HepG2 (cell line): ENCODE measurements around the gene HDLBP. TPM values are rescaled to one million over a fixed set of nuclear protein-coding genes. Genes with fewer than 3 reads are reported as not detected.

Experiments used
- ATAC-seq: fragments of 200-7000 bp; cut with Tn5 transposase; 3 replicates; pipeline ENCODE4 v1.9.1; 2020; ENCODE audit warnings: mild to moderate bottlenecking, moderate library complexity
- BruUV-seq: library from RNA; stranded (reverse); fragments of 400-500 nt; replicated peaks from 2 replicates; lab custom pipeline; 2021; lab: Mats Ljungman, UMichigan
- CTCF ChIA-PET: fragments of 300-600 bp; formaldehyde crosslinking; extraction: SDS; loops from one replicate; lab custom pipeline; 2021; ENCODE audit warnings: low total read pairs, inconsistent platforms, low intra/inter-chr PET ratio; lab: Yijun Ruan, JAX
- POLR2A ChIA-PET: fragments of 350-600 bp; sonication (Branson Sonifier 250); formaldehyde crosslinking; loops from one replicate; lab custom pipeline; 2020; ENCODE audit warnings: antibody characterized with exemption, inconsistent platforms; lab: Yijun Ruan, JAX
- DNase-seq: peaks from one replicate; pipeline ENCODE4 v3.0.0-alpha.2; 2015; ENCODE audit warnings: low spot score
- FAIRE-seq: peaks from 3 replicates; lab custom pipeline; 2011; peaks lifted over from hg19 to GRCh38; lab: Jason Lieb, UNC
- H2AFZ ChIP-seq: one replicate; pipeline ENCODE4 v1.6.1; 2011; ENCODE audit warnings: low read length, inconsistent platforms
- H3K27ac ChIP-seq: fragments of 300-600 bp; 3 replicates; pipeline ENCODE4 v1.8.0; 2011; ENCODE audit warnings: mixed run types, mild to moderate bottlenecking, mixed read lengths, low read length, inconsistent platforms; ENCODE audit not compliant: insufficient read depth; ENCODE audit errors: extremely low read length
- H3K27me3 ChIP-seq, 2 experiments: fragments of 200-600 bp in 1 of 2; 2 replicates in 1 of 2; 3 replicates in 1 of 2; pipeline versions ENCODE4 v1.6.0 to v1.8.0; 2011; ENCODE audit warnings: low read length in 2 of 2, mild to moderate bottlenecking in 2 of 2, moderate library complexity in 2 of 2, inconsistent platforms in 1 of 2; ENCODE audit not compliant: insufficient read depth in 2 of 2, control insufficient read depth in 1 of 2
- H3K36me3 ChIP-seq, 2 experiments: fragments of 200-600 bp in 1 of 2; replicated peaks in 1 of 2; 2 replicates in 1 of 2; 3 replicates in 1 of 2; pipeline versions ENCODE4 v1.5.1 to v1.8.0; 2011; ENCODE audit warnings: low read length in 2 of 2, inconsistent platforms in 1 of 2; ENCODE audit not compliant: insufficient read depth in 2 of 2, control insufficient read depth in 1 of 2
- H3K4me1 ChIP-seq: 2 replicates; pipeline ENCODE4 v1.5.1; 2012; ENCODE audit warnings: low read length, inconsistent platforms; ENCODE audit not compliant: insufficient read depth
- H3K4me2 ChIP-seq: 2 replicates; pipeline ENCODE4 v1.6.0; 2011; ENCODE audit warnings: low read depth, low read length, inconsistent platforms
- H3K4me3 ChIP-seq, 3 experiments: fragments of 200-600 bp in 1 of 3; sonication (generic), shearing (Covaris generic) in 1 of 3; replicated peaks in 1 of 3; 2 replicates each; pipeline ENCODE4 v1.5.1; 2011 to 2016; ENCODE audit warnings: low read length in 3 of 3, inconsistent platforms in 2 of 3, low read depth in 2 of 3, mild to moderate bottlenecking in 2 of 3, control low read depth in 1 of 3, mixed read lengths in 1 of 3; ENCODE audit not compliant: insufficient read depth in 1 of 3
- H3K79me2 ChIP-seq: one replicate; pipeline ENCODE4 v1.6.1; 2011; ENCODE audit warnings: low read length, inconsistent platforms; ENCODE audit not compliant: insufficient read depth
- H3K9ac ChIP-seq: 2 replicates; pipeline ENCODE4 v1.6.0; 2011; ENCODE audit warnings: mild to moderate bottlenecking, low read depth, low read length, inconsistent platforms; ENCODE audit not compliant: insufficient read depth
- H3K9me3 ChIP-seq: 2 replicates; pipeline ENCODE4 v1.5.1; 2012; ENCODE audit warnings: mild to moderate bottlenecking, low read length
- H4K20me1 ChIP-seq: 2 replicates; pipeline ENCODE4 v1.6.0; 2011; ENCODE audit warnings: inconsistent platforms, mild to moderate bottlenecking, low read length, moderate library complexity; ENCODE audit not compliant: insufficient read depth
- NCOR1 ChIP-seq: fragments of 200-600 bp; sonication (generic); IDR thresholded peaks from 2 replicates; pipeline ENCODE4 v1.7.0; 2017; ENCODE audit warnings: antibody characterized with exemption, low read length, borderline replicate concordance
- ZNF263 ChIP-seq: sonication (generic); formaldehyde crosslinking; IDR thresholded peaks from 2 replicates; pipeline ENCODE4 v1.4.0; 2020; ENCODE audit warnings: missing genetic modification reagents
- ZNF605 ChIP-seq: sonication (generic); formaldehyde crosslinking; IDR thresholded peaks from 2 replicates; pipeline ENCODE4 v1.8.0; 2022; ENCODE audit warnings: mild to moderate bottlenecking, missing genetic modification reagents
- ZNF746 ChIP-seq: sonication (generic); formaldehyde crosslinking; IDR thresholded peaks from 2 replicates; pipeline ENCODE4 v1.8.0; 2022; ENCODE audit warnings: mild to moderate bottlenecking, missing genetic modification reagents
- WGBS: methylation state at CpG from one replicate; pipeline ENCODE4 v1.1.6; 2017; ENCODE audit warnings: low lambda C conversion rate; 5-methylcytosine and 5-hydroxymethylcytosine counted together
- in situ Hi-C: cut with HindIII; loops from 2 replicates; pipeline ENCODE4 v1.10.0; 2017; ENCODE audit warnings: low pct_unique_long_range_greater_than_20kb; ENCODE audit not compliant: extremely low pct_ligation_motif_present
- intact Hi-C: fragments of 100-400 bp; cut with micrococcal nuclease; formaldehyde crosslinking; loops from one replicate; pipeline ENCODE4 v1.10.0; 2022; ENCODE audit not compliant: unreplicated experiment
- polyA plus RNA-seq, 8 experiments: library from polyadenylated mRNA; depleted of rRNA in 3 of 8; stranded (reverse) in 7 of 8; unstranded in 1 of 8; fragments of >200 nt; fragmentation: Illumina TruSeq in 4 of 8; extraction: Trizol in 4 of 8; gene quantifications; 2 replicates each; pipeline versions ENCODE4 v1.2.1 to v1.2.3, GENCODE V29; 2011 to 2016; ENCODE audit warnings: low read depth in 4 of 8, missing spikeins in 1 of 8, mixed read lengths in 1 of 8; ENCODE audit not compliant: insufficient read depth in 1 of 8
- total RNA-seq, 5 experiments: library from RNA; depleted of rRNA; stranded (reverse); fragments of >200 nt; fragmentation: Illumina TruSeq; extraction: Trizol; gene quantifications; 2 replicates each; pipeline ENCODE4 v1.2.3, GENCODE V29; 2016; ENCODE audit warnings: low read depth in 1 of 5

HDLBP gene
- total and polyA plus RNA-seq, 2 of the 13 experiments (the other 11 are each of a cell fraction or from before 2014, with no cell fraction given): 464 to 707 TPM

- Histone ChIP-seq H3K79me2 (no peaks in the 10 kb centered on the region), H3K4me3 (no peak overlapping the region), H2AFZ (no peak overlapping the region), H3K4me2 (no peak overlapping the region), H4K20me1 (no peaks in the 10 kb centered on the region), H3K4me1 (peaks cover 21% of the 10 kb centered on the region), H3K36me3 (no peaks in the 10 kb centered on the region), H3K27ac (no peak overlapping the region), H3K9me3 (no peaks in the 10 kb centered on the region), H3K27me3 (peaks cover 14 to 54% of the 10 kb centered on the region in 2 experiments), H3K9ac (no peak overlapping the region)
- FAIRE-seq: no peak
- DNase-seq: no peak
- BruUV-seq: no TSS peak
- ChIA-PET POLR2A (no interaction called here), CTCF (no interaction called here)
- TF ChIP-seq ZNF263 (CRISPR knock-in tag) (0 out of 2 replicates have a peak, but pooled peaks have one; percentile 26), NCOR1 (no peak)
- 52% methylated on average over 12 of the region's 27 CpGs for whole genome bisulfite sequencing
- intact Hi-C loops: no loop called here
- in situ Hi-C loops: loop anchor here (25.0 kb wide), 1 partner anchor 641 kb away; the partner anchor contains the start of genes ANKMY1, DUSP28 and RNPEPL1
- ATAC-seq: no peak
Measured at GRCh38 chr2:241203218-241204009, 112.1 kb downstream of the HDLBP start.

GRCh38 chr2:241202681-241203080, 112.8 kb downstream of the HDLBP start:
- no peak for TF ChIP-seq ZNF746 (CRISPR knock-in tag)
- TF ChIP-seq ZNF605 (CRISPR knock-in tag): 0 out of 2 replicates have a peak, but pooled peaks have one; percentile 10
- TF ChIP-seq, all 625 proteins: peak for 1
- H3K9ac ChIP-seq: no peak overlapping the region
- intact Hi-C loops (no loop called here), in situ Hi-C loops (loop anchor here (25.0 kb wide), 1 partner anchor 640 kb away; the partner anchor contains the start of genes ANKMY1, DUSP28 and RNPEPL1)
- peaks cover 14% of the 10 kb centered on the region for H3K4me1 ChIP-seq
- WGBS: 52% methylated on average over 6 of the region's 9 CpGs
- DNase-seq (no peak), ATAC-seq (0 out of 3 replicates have a peak, but pooled peaks have one; percentile 2), FAIRE-seq (no peak)
- no peak overlapping the region for H3K4me2 ChIP-seq
- no peaks in the 10 kb centered on the region for H3K36me3 ChIP-seq
- H3K79me2 ChIP-seq: no peaks in the 10 kb centered on the region
- ChIA-PET CTCF (no interaction called here), POLR2A (no interaction called here)
- no peaks in the 10 kb centered on the region for H4K20me1 ChIP-seq
- H2AFZ ChIP-seq: no peak overlapping the region
- BruUV-seq: no TSS peak
- H3K4me3 ChIP-seq: no peak overlapping the region
- no peaks in the 10 kb centered on the region for H3K9me3 ChIP-seq
- no peak overlapping the region for H3K27ac ChIP-seq
- H3K27me3 ChIP-seq: peaks cover 19 to 55% of the 10 kb centered on the region in 2 experiments
